Aorta (tissue), 5 donors: ENCODE measurements around the gene ARPC1A. TPM values are rescaled to one million over a fixed set of nuclear protein-coding genes. Genes with fewer than 3 reads are reported as not detected.
"Not testable (repeated sequence)": the region's sequence is repeated elsewhere in the genome, so short reads cannot be mapped to it uniquely, and the experiment has no call there.

ENCODE experiments used
- ATAC-seq: fragments of 200-7000 bp; cut with Tn5 transposase; one replicate; pipeline ENCODE4 v1.9.1; 2022; ENCODE audit warnings: moderate library complexity; ENCODE audit not compliant: low FRiP score
- DNase-seq, 2 donors: peaks; one replicate each; pipeline ENCODE4 v3.0.0-alpha.2; 2020
- H3K27ac ChIP-seq, 2 donors: one replicate each; pipeline ENCODE4 v1.5.1; 2013; ENCODE audit warnings: low read length in 2 of 2, mild to moderate bottlenecking in 2 of 2, moderate library complexity in 2 of 2, control low read depth in 1 of 2, inconsistent platforms in 1 of 2, low read depth in 1 of 2
- H3K27me3 ChIP-seq, 2 donors: one replicate each; pipeline ENCODE4 v1.6.1; 2013; ENCODE audit warnings: control low read depth in 1 of 2, low read length in 1 of 2, mild to moderate bottlenecking in 1 of 2, moderate library complexity in 1 of 2; ENCODE audit not compliant: insufficient read depth in 2 of 2, control insufficient read depth in 1 of 2
- H3K36me3 ChIP-seq, 2 donors: one replicate each; pipeline ENCODE4 v1.6.1; 2013; ENCODE audit warnings: control low read depth in 1 of 2, low read length in 1 of 2, mild to moderate bottlenecking in 1 of 2; ENCODE audit not compliant: insufficient read depth in 2 of 2, control insufficient read depth in 1 of 2
- H3K4me1 ChIP-seq, 2 donors: one replicate each; pipeline ENCODE4 v1.6.1; 2013; ENCODE audit warnings: low read length in 2 of 2, control low read depth in 1 of 2, mild to moderate bottlenecking in 1 of 2, moderate library complexity in 1 of 2; ENCODE audit not compliant: insufficient read depth in 2 of 2, control insufficient read depth in 1 of 2
- H3K4me3 ChIP-seq, 2 donors: one replicate each; pipeline ENCODE4 v1.5.1; 2013; ENCODE audit warnings: low read length in 2 of 2, control low read depth in 1 of 2, mild to moderate bottlenecking in 1 of 2
- H3K9me3 ChIP-seq: one replicate; pipeline ENCODE4 v1.6.1; 2013; ENCODE audit warnings: mild to moderate bottlenecking, low read length; ENCODE audit not compliant: control insufficient read depth
- WGBS, 2 donors: extraction: QIAGEN DNeasy Blood & Tissue Kit; methylation state at CpG; one replicate each; pipeline ENCODE4 v1.1.7; 2013; 5-methylcytosine and 5-hydroxymethylcytosine counted together
- intact Hi-C, 2 donors: fragments of 100-400 bp; cut with DNase I; formaldehyde crosslinking; loops; one replicate each; pipeline versions ENCODE4 v1.14.2 to v1.15.0; 2022
- polyA plus RNA-seq, 2 donors: library from polyadenylated mRNA; stranded (reverse); fragments of 200-250 nt; gene quantifications; one replicate each; pipeline ENCODE4 v1.2.3, GENCODE V29; 2013
- total RNA-seq, 2 donors: library from RNA; stranded (reverse); fragmentation: NEBNext Ultra II Directional; extraction: Animal tissue kit (Norgen Biotek cat#: 25700); gene quantifications; one replicate each; pipeline ENCODE4 v1.2.1, GENCODE V29; 2021
- donor health status: healthy with polysubstance abuse.
- donor health status: Bipolar disorder and iron deficiency.
- donor health status: DM: no; HTN: no; CAD: no.
- donor health status: DM: no; HTN: no; CAD: no.
- donor health status: DM: yes; HTN: yes; CAD: no.

ARPC1A gene
- total and polyA plus RNA-seq, 4 donors, result 95.1 to 227 (median 103) TPM

DNA sequence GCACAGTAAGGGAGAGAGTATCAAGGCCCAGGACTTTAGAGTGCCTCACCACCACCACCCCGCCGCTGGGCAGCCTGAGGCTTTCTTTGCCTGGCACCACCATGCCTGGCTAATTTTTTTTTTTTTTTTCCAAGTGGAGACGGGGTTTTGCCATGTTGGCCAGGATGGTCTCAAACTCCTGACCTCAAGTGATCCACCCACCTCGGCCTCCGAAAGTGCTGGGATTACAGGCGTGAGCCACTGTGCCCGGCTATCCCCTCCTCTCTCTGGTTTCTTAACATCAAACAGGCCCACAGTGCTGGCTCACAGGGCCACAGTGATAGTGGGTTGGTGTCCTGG is 54.0 kb downstream of the ARPC1A start:
- H3K4me1 ChIP-seq, intact Hi-C loops, H3K9me3 ChIP-seq, H3K4me3 ChIP-seq, H3K36me3 ChIP-seq, ATAC-seq, DNase-seq, H3K27me3 ChIP-seq: not testable (repeated sequence)
- 38 to 42% methylated on average over 7 of the region's 7 CpGs for WGBS, 2 donors
- H3K27ac ChIP-seq, result peak overlapping the region; percentile 28 to 94

DNA sequence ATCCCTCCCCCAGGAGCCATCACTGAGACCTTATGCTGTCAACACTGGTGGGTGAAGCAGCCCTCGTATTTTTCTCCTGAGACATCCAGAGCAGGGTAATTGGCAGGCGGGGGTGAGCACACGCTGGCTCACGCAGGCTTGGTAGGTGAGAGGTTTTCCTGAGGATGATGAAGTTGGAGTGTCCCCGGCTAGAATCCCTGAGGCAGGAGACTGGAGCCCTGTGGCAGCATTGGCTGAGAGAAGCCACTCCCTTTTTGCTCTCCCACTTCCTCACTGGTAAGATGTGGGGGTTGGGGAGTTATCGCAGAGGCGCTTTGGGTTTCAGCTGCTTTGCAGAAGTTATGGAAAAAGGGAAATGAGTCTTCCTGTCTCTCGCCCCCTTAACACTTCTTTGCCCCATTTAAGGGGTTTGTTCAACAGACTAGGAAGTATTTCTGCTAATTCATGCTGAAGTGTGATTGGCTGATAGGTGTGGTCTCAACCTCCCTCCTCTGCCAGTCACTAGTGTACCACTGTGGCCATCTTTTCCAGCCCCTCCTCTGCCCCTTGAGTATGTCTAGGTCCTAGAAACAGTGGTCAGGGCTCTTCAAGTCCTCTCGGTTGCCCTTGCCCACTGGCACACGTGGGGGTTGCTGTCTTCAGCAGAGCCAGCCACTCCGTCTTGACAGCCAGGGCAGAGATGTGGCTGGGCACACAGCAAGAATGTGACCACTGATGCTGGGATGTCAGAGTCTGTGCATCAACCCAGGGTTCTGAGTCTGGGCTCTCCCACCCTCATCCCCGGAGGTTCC is 54.5 kb downstream of the ARPC1A start:
- WGBS, 2 donors, result 61 to 64% methylated on average over 12 of the region's 12 CpGs
- Histone ChIP-seq H3K4me3 (no peak overlapping the region), H3K27ac (peak overlapping the region; percentile 28 to 94), H3K36me3 (no peaks in the 10 kb centered on the region), H3K4me1 (no peaks in the 10 kb centered on the region), H3K9me3 (no peaks in the 10 kb centered on the region), H3K27me3 (no peaks in the 10 kb centered on the region)
- DNase-seq (peak in 1 of 2 donors; percentile 75), ATAC-seq (peak; percentile 65)
- intact Hi-C loops, result no loop called here

DNA sequence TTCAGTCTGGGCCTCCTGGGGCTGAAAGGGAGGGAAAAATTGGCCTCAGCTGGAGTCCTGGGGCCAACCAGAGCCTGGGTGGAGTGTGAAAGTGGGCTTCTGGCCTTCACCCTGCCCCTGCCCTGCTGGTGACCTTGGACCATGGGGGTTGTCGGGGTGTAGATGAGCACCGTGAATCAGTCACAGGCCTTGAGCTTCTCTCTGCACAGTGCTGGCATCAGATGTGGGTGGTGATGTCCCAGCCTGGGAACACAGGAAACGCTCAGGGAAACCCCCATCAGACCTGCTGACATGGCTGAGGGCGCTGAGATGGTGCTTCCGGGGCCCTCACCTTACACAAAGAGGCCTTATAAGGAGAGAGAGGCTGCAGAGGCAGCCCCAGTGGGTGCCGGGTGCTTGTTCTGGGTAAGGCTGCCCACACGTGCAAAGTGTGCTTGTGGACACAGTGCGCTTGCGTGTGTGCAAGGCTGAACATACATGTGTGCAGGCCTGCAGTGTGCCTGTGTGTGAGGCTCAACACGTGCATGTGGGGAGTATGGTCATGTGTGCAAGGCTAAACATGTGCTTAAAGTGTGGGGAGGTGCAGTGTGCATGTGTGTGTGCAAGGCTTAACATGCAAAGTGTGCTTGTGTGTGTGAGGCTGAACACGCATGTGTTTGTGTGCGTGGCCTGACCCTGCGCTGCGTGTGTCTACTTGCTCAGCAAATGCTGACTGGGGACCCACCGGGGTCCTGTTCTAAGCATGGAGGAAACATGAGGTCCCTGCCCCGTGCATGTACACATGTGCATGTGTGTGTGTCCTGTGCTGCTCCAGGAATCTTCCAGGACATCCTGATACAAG is 55.3 kb downstream of the ARPC1A start:
- no peaks in the 10 kb centered on the region for H3K9me3 ChIP-seq
- H3K27me3 ChIP-seq, result no peaks in the 10 kb centered on the region
- H3K27ac ChIP-seq, result peak overlapping the region in 1 of 2 donors; percentile 94
- peak in 1 of 2 donors; percentile 75 for DNase-seq
- 71 to 72% methylated on average over 16 of the region's 16 CpGs for WGBS, 2 donors
- no peak for ATAC-seq
- H3K4me1 ChIP-seq, result no peaks in the 10 kb centered on the region
- H3K36me3 ChIP-seq, result no peaks in the 10 kb centered on the region
- H3K4me3 ChIP-seq, result no peak overlapping the region
- intact Hi-C loops, result no loop called here

DNA sequence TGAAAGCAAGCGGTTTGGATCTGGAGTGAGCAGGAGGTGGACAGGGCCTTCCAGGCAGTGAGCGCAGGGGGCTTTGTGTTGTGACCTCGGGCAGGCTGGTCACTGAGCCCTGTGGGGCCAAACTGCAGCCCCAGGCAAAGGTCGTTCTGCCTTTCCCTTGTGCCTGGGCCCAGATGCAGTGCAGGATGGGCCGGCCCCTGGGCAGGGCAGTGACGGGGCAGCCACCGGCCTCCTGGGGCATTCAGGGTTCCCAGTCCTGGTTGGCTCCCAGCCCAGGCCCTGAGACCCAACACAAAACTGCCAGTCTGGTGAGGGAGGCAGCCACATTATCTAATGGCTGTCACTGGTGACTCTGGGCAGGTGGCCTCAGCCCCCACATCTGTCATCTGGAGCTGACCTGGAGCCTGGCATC is 56.0 kb downstream of the ARPC1A start:
- no peak overlapping the region for H3K27ac ChIP-seq
- 57 to 59% methylated on average over 7 of the region's 7 CpGs for WGBS, 2 donors
- intact Hi-C loops, result no loop called here

DNA sequence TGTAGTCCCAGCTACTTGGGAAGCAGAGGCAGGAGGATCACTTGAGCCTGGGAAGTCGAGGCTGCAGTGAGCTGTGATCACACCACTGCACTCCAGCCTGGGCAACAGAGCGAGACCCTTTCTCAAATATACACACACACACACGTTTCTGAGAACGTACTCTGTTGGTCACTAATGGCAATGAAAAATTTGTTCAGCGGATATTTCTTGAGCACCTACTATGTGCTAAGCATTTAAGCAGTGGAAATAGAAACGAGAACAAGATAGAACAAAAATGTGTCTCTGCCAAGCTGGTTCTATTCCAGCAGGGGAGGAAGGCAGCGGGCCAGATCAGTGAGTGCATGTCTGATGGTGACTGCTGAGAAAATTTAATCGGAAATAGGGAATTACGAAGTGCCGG is 57.5 kb downstream of the ARPC1A start:
- intact Hi-C loops, result no loop called here
- Histone ChIP-seq H3K27me3 (no peaks in the 10 kb centered on the region), H3K36me3 (peaks cover 0 to 4% of the 10 kb centered on the region in 2 donors), H3K4me3 (no peak overlapping the region), H3K27ac (no peak overlapping the region), H3K4me1 (no peaks in the 10 kb centered on the region), H3K9me3 (no peaks in the 10 kb centered on the region)
- DNase-seq (no peak), ATAC-seq (no peak)
- 84 to 88% methylated on average over 10 of the region's 10 CpGs for WGBS, 2 donors

More for the DNA sequence above, 56.0 kb downstream of the ARPC1A start:
- H3K9me3 ChIP-seq, result no peaks in the 10 kb centered on the region
- H3K36me3 ChIP-seq, result peaks cover 0 to 4% of the 10 kb centered on the region in 2 donors
- H3K27me3 ChIP-seq, result no peaks in the 10 kb centered on the region
- no peak overlapping the region for H3K4me3 ChIP-seq
- no peak for DNase-seq
- no peak for ATAC-seq
- H3K4me1 ChIP-seq, result no peaks in the 10 kb centered on the region

DNA sequence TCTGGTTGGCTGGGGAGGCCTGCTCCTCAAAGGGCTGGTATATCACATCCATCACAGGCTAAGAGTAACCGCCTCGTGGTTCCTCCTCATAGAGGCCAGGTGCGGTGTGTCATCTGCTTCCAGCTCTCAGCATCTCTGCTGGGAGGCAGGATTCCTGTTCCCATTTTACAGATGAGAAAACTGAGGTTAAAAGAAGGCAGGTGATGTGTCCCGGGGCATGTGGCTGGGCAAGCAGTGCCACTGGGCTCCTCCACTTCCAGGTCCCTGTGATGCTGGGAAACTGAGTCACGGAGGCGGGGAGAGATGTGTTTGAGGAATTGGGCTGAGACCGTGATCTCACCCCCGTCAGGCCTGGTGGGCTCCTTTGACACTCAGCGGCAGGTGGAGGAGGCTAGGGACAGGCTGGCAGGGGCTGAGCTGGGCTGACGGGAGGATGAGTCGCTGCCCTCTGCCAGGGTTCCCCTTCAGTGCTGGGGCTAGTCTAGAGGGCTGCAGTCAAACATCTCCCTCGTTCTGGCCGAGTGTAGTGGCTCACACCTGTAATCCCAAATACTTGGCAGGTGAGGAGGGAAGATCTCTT is 58.2 kb downstream of the ARPC1A start:
- DNase-seq, result no peak
- no peak for ATAC-seq
- WGBS, 2 donors, result 92 to 94% methylated on average over 13 of the region's 13 CpGs

DNA sequence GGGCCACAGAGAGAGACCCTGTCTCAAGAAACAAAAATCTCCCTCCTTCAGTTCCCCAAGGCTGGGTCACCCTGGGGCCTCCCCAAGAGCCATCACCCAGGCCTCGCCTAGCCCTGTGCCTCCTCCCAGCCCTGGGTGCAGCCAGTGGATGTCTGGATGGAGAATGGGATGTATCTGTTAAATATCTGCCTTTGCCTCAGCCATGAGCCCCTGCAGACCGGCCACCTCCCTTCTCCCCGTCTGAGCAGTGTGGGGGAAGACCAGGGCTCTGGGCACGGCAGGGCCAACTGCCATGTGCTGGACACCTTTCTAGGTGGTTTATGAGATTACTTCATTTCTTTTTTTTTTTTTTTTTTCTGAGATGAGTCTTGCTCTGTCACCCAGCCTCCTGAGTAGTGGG is 58.8 kb downstream of the ARPC1A start:
- ATAC-seq, result no peak
- no peak for DNase-seq
- intact Hi-C loops, result no loop called here
- Histone ChIP-seq H3K27me3 (no peaks in the 10 kb centered on the region), H3K27ac (no peak overlapping the region), H3K4me1 (no peaks in the 10 kb centered on the region), H3K9me3 (no peaks in the 10 kb centered on the region), H3K4me3 (no peak overlapping the region), H3K36me3 (peaks cover 0 to 4% of the 10 kb centered on the region in 2 donors)
- WGBS, 2 donors, result 93 to 95% methylated on average over 4 of the region's 4 CpGs

More for the DNA sequence above, 58.2 kb downstream of the ARPC1A start:
- Histone ChIP-seq H3K9me3 (no peaks in the 10 kb centered on the region), H3K27ac (no peak overlapping the region), H3K36me3 (peaks cover 0 to 4% of the 10 kb centered on the region in 2 donors), H3K4me1 (no peaks in the 10 kb centered on the region), H3K27me3 (no peaks in the 10 kb centered on the region), H3K4me3 (no peak overlapping the region)
- intact Hi-C loops, result no loop called here

DNA sequence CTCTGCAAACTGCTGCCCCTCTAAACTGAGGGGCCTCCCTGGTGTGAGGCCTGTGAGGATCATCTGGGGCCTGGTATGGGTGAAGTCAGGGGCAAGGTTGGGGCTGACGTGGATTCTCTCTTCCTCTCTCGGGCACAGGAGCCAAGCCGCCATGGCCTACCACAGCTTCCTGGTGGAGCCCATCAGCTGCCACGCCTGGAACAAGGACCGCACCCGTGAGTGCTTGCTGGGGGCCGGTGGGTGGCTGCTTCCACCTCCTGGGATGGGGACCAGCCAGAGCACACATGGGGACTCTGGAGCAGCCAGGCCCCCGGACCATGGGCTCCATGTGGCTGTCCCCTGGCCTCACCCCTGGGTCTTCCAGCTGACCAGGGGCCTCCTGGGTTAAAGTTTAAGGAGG is 59.9 kb downstream of the ARPC1A start:
- H3K4me3 ChIP-seq, result no peak overlapping the region
- DNase-seq (no peak), ATAC-seq (no peak)
- H3K36me3 ChIP-seq, result peaks cover 0 to 8% of the 10 kb centered on the region in 2 donors
- no peaks in the 10 kb centered on the region for H3K9me3 ChIP-seq
- intact Hi-C loops, result no loop called here
- WGBS, 2 donors, result 87 to 91% methylated on average over 8 of the region's 8 CpGs
- H3K27me3 ChIP-seq, result no peaks in the 10 kb centered on the region
- H3K27ac ChIP-seq, result no peak overlapping the region
- H3K4me1 ChIP-seq, result no peaks in the 10 kb centered on the region
